Activated T-cell treated with anti-CD3 and anti-CD28 coated beads for 24 hours (primary cell): ENCODE measurements around the gene NTM.
"Not testable (repeated sequence)": the region's sequence is repeated elsewhere in the genome, so short reads cannot be mapped to it uniquely, and the experiment has no call there.

Experiments used
- DNase-seq: peaks from one replicate; pipeline ENCODE4 v3.0.0-alpha.2; 2020; ENCODE audit warnings: low read depth

NTM gene

GRCh38 chr11:132284048-132284447, 913.6 kb downstream of the NTM start:
- no peak for DNase-seq

GRCh38 chr11:132284611-132285010, 914.2 kb downstream of the NTM start:
- DNase-seq, result no peak

GRCh38 chr11:132285631-132286030, 915.2 kb downstream of the NTM start:
- DNase-seq, result no peak

GRCh38 chr11:132286106-132286505, 915.7 kb downstream of the NTM start:
- no peak for DNase-seq

- no peak for DNase-seq
These were observed 917.6 kb downstream of the NTM start for GRCh38 chr11:132288036-132288435.

GRCh38 chr11:132289590-132290256, 919.3 kb downstream of the NTM start:
- no peak for DNase-seq

- no peak for DNase-seq
These were observed 923.2 kb downstream of the NTM start for GRCh38 chr11:132293586-132293985.

- no peak for DNase-seq
These were observed 926.7 kb downstream of the NTM start for GRCh38 chr11:132296946-132297610.

GRCh38 chr11:132298357-132298756, 927.9 kb downstream of the NTM start:
- no peak for DNase-seq

GRCh38 chr11:132300283-132300682, 929.9 kb downstream of the NTM start:
- DNase-seq, result no peak

- DNase-seq, result no peak
These were observed 931.0 kb downstream of the NTM start for GRCh38 chr11:132301465-132301864.

- DNase-seq, result no peak
These were observed 931.5 kb downstream of the NTM start for GRCh38 chr11:132301900-132302299.

- no peak for DNase-seq
These were observed 937.0 kb downstream of the NTM start for GRCh38 chr11:132307309-132308020.

- no peak for DNase-seq
These were observed 940.3 kb downstream of the NTM start for GRCh38 chr11:132310390-132311375.

- no peak for DNase-seq
These were observed 941.3 kb downstream of the NTM start for GRCh38 chr11:132311703-132312102.

- DNase-seq, result no peak
These were observed 941.7 kb downstream of the NTM start for GRCh38 chr11:132312161-132312560.

- DNase-seq, result no peak
These were observed 942.3 kb downstream of the NTM start for GRCh38 chr11:132312701-132313111.

- no peak for DNase-seq
These were observed 944.6 kb downstream of the NTM start for GRCh38 chr11:132314911-132315455.

- DNase-seq, result no peak
These were observed 945.3 kb downstream of the NTM start for GRCh38 chr11:132315696-132316095.

- DNase-seq, result no peak
These were observed 948.2 kb downstream of the NTM start for GRCh38 chr11:132318421-132319157.

GRCh38 chr11:132319419-132319818, 949.0 kb downstream of the NTM start:
- not testable (repeated sequence) for DNase-seq
